Skin of body (tissue), 2 donors: ENCODE measurements around the gene DELE1. TPM values are rescaled to one million over a fixed set of nuclear protein-coding genes. Genes with fewer than 3 reads are reported as not detected.
A peak's percentile ranks its signal among the peaks of the same experiment; 100 is the strongest.
"Not testable (repeated sequence)": the region's sequence is repeated elsewhere in the genome, so short reads cannot be mapped to it uniquely, and the experiment has no call there.

ENCODE experiments used
- DNase-seq: peaks from one replicate; lab custom pipeline; 2025; lab: John Stamatoyannopoulos, UW
- total RNA-seq: library from RNA; depleted of rRNA; stranded (reverse); fragments of >200 nt; gene quantifications from one replicate; pipeline ENCODE4 v1.2.3, GENCODE V29; 2014

Gene DELE1
- total RNA-seq, 1 donor from 2014 or later = 43.8 TPM

- no peak for DNase-seq
Measured at GRCh38 chr5:141883892-141884318, 39.8 kb upstream of the DELE1 start.

GRCh38 chr5:141889282-141889871 is 34.3 kb upstream of the DELE1 start:
- no peak for DNase-seq

GRCh38 chr5:141890429-141890828 is 33.2 kb upstream of the DELE1 start:
- not testable (repeated sequence) for DNase-seq

GRCh38 chr5:141897425-141897824 is 26.2 kb upstream of the DELE1 start:
- DNase-seq = no peak

GRCh38 chr5:141898448-141899049 is 25.1 kb upstream of the DELE1 start:
- peak; percentile 16 for DNase-seq

- DNase-seq = no peak
Measured at GRCh38 chr5:141902015-141902814, 21.5 kb upstream of the DELE1 start.

- DNase-seq = no peak
Measured at GRCh38 chr5:141903261-141903660, 20.4 kb upstream of the DELE1 start.

- no peak for DNase-seq
Measured at GRCh38 chr5:141904551-141904950, 19.1 kb upstream of the DELE1 start.

GRCh38 chr5:141906517-141906916 is 17.2 kb upstream of the DELE1 start:
- no peak for DNase-seq

GRCh38 chr5:141906972-141907371 is 16.7 kb upstream of the DELE1 start:
- no peak for DNase-seq

- DNase-seq = no peak
Measured at GRCh38 chr5:141908796-141909195, 14.9 kb upstream of the DELE1 start.

- no peak for DNase-seq
Measured at GRCh38 chr5:141909212-141909611, 14.5 kb upstream of the DELE1 start.

- DNase-seq = no peak
Measured at GRCh38 chr5:141910271-141910673, 13.4 kb upstream of the DELE1 start.

GRCh38 chr5:141913560-141914198 is 10.0 kb upstream of the DELE1 start:
- DNase-seq = peak; percentile 63

GRCh38 chr5:141914199-141914743 is 9.4 kb upstream of the DELE1 start:
- DNase-seq = no peak

GRCh38 chr5:141914797-141915196 is 8.9 kb upstream of the DELE1 start:
- DNase-seq = no peak

- DNase-seq = no peak
Measured at GRCh38 chr5:141915881-141916336, 7.8 kb upstream of the DELE1 start.

- DNase-seq = no peak
Measured at GRCh38 chr5:141916522-141916921, 7.1 kb upstream of the DELE1 start.

GRCh38 chr5:141917760-141918159 is 5.9 kb upstream of the DELE1 start:
- no peak for DNase-seq

- DNase-seq = no peak
Measured at GRCh38 chr5:141919218-141920119, 4.2 kb upstream of the DELE1 start.

GRCh38 chr5:141920771-141921170 is 2.9 kb upstream of the DELE1 start:
- DNase-seq = no peak
